Gastrocnemius medialis (tissue), 4 donors: Measurements from ENCODE around the gene LAMTOR5. TPM values are rescaled to one million over a fixed set of nuclear protein-coding genes. Genes with fewer than 3 reads are reported as not detected.
"Not testable (repeated sequence)": the region's sequence is repeated elsewhere in the genome, so short reads cannot be mapped to it uniquely, and the experiment has no call there.

Source experiments
- ATAC-seq, 2 donors: fragments of 150-250 bp; one replicate each; pipeline ENCODE4 v1.9.1; 2016
- DNase-seq, 2 donors: peaks; one replicate each; pipeline ENCODE4 v3.0.0-alpha.2; 2019
- H3K27ac ChIP-seq, 4 donors: fragments of 200-600 bp; sonication (generic); 1 replicate in 1 of 4; 2 replicates in 3 of 4; pipeline ENCODE4 v1.5.1; 2016 to 2018; ENCODE audit warnings: mild to moderate bottlenecking in 2 of 4, moderate library complexity in 1 of 4
- H3K27me3 ChIP-seq, 3 donors: fragments of 200-600 bp; sonication (generic) in 2 of 3; 1 replicate in 1 of 3; 2 replicates in 2 of 3; pipeline versions ENCODE4 v1.5.1 to v1.6.0; 2016 to 2019; ENCODE audit warnings: mild to moderate bottlenecking in 1 of 3, moderate library complexity in 1 of 3
- H3K36me3 ChIP-seq, 2 donors: fragments of 200-600 bp; sonication (generic) in 1 of 2; one replicate each; pipeline ENCODE4 v1.5.1; 2017 to 2018
- H3K4me1 ChIP-seq, 2 donors: fragments of 200-600 bp; sonication (generic) in 1 of 2; one replicate each; pipeline ENCODE4 v1.5.1; 2016 to 2017; ENCODE audit warnings: mild to moderate bottlenecking in 2 of 2
- H3K4me3 ChIP-seq, 4 donors: fragments of 200-600 bp; sonication (generic) in 3 of 4; 1 replicate in 1 of 4; 2 replicates in 3 of 4; pipeline ENCODE4 v1.5.1; 2016 to 2019; ENCODE audit warnings: mild to moderate bottlenecking in 2 of 4
- H3K9me3 ChIP-seq, 3 donors: fragments of 200-600 bp; sonication (generic) in 2 of 3; 1 replicate in 1 of 3; 2 replicates in 2 of 3; pipeline ENCODE4 v1.5.1; 2016 to 2019
- CTCF ChIP-seq, 5 experiments: fragments of 450-650 bp in 3 of 5; fragments of 200-600 bp in 2 of 5; sonication (generic) in 2 of 5; IDR thresholded peaks in 4 of 5; conservative IDR thresholded peaks in 1 of 5; 1 replicate in 4 of 5; 2 replicates in 1 of 5; pipeline ENCODE4 v1.5.1; 2016 to 2019; ENCODE audit warnings: antibody characterized with exemption in 5 of 5, mild to moderate bottlenecking in 3 of 5, moderate library complexity in 3 of 5
- POLR2A ChIP-seq, 2 donors: fragments of 450-650 bp; IDR thresholded peaks; one replicate each; pipeline ENCODE4 v1.6.1; 2017; ENCODE audit warnings: antibody characterized with exemption in 2 of 2, mild to moderate bottlenecking in 2 of 2, moderate library complexity in 2 of 2
- in situ Hi-C, 4 donors: fragments of 200-750 bp; cut with MboI; loops; one replicate each; pipeline versions ENCODE4 v1.15.0 to v1.8.0; 2017; ENCODE audit warnings: low sequenced_read_pairs in 4 of 4
- intact Hi-C: fragments of 100-400 bp; cut with DNase I; formaldehyde crosslinking; loops from one replicate; pipeline ENCODE4 v1.15.1; 2023; ENCODE audit warnings: low total_unique reads
- total RNA-seq, 4 donors: library from RNA; depleted of rRNA; stranded (reverse); fragments of >200 nt; gene quantifications; one replicate each; pipeline versions ENCODE4 v1.1.0 to v1.2.3, GENCODE V29; 2016

Gene LAMTOR5
- total RNA-seq, 4 donors from 2014 or later, result 116 to 203 (median 153) TPM

GRCh38 chr1:110408488-110408887 is 994 bp upstream of the LAMTOR5 start:
- TF ChIP-seq POLR2A (IDR thresholded peaks at IDR 0.05) (no peak), CTCF (IDR thresholded peaks at IDR 0.05 in 4 of 5, conservative IDR thresholded peaks at IDR 0.05 in 1 of 5) (no peak)
- intact Hi-C loops (loop anchor here (5.0 kb wide), 1 partner anchor 201 kb away; no protein-coding TSS in a partner anchor), in situ Hi-C loops (loop anchor here in 2 of 4 donors (5.0 to 10.0 kb wide), 2 partner anchors 64 to 71 kb away; partner anchors contain the start of gene RBM15 (in 1 of the 2))
- H3K4me1 ChIP-seq, result peaks cover 32% of the 10 kb centered on the region in 2 donors
- H3K27ac ChIP-seq, result peak overlapping the region; percentile 92 to 99 (median 95)
- peaks cover 0 to 26% of the 10 kb centered on the region in 2 donors for H3K36me3 ChIP-seq
- H3K4me3 ChIP-seq, result peak overlapping the region; percentile 78 to 98 (median 91)
- no peaks in the 10 kb centered on the region for H3K27me3 ChIP-seq
- no peaks in the 10 kb centered on the region for H3K9me3 ChIP-seq
- no peak for DNase-seq
- no peak for ATAC-seq

GRCh38 chr1:110406407-110406806 is 1.1 kb downstream of the LAMTOR5 start:
- peak overlapping the region; percentile 92 to 99 (median 95) for H3K27ac ChIP-seq
- ATAC-seq, DNase-seq, H3K9me3 ChIP-seq, H3K27me3 ChIP-seq: not testable (repeated sequence)
- H3K4me3 ChIP-seq, result peak overlapping the region; percentile 78 to 98 (median 91)
- peaks cover 32% of the 10 kb centered on the region in 2 donors for H3K4me1 ChIP-seq
- H3K36me3 ChIP-seq, result peaks cover 0 to 47% of the 10 kb centered on the region in 2 donors
- intact Hi-C loops (loop anchor here (2.0 to 5.0 kb wide), 2 partner anchors 68 to 199 kb away; partner anchors contain the start of gene RBM15), in situ Hi-C loops (loop anchor here in 2 of 4 donors (5.0 to 10.0 kb wide), 2 partner anchors 62 to 69 kb away; partner anchors contain the start of gene RBM15 (in 1 of the 2))

DNA sequence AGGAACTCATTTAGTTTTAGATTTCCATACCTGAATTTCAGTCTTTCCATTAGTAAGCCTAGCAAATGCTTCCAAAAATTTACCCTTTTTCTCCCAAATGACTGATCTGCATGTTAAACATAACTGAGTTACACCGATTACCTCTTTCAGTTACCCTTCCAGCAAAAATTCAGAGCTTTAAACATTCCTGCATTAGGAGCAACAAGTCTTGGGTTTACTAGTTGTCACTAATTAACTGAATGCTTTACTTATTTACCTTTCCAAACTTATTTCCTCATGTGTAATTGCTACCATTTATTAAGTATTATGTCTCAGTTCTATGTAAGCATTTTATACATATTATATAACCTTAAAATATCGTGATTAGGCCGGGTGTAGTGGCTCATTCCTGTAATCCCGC is 3.1 kb downstream of the LAMTOR5 start:
- no peak for ATAC-seq

DNA sequence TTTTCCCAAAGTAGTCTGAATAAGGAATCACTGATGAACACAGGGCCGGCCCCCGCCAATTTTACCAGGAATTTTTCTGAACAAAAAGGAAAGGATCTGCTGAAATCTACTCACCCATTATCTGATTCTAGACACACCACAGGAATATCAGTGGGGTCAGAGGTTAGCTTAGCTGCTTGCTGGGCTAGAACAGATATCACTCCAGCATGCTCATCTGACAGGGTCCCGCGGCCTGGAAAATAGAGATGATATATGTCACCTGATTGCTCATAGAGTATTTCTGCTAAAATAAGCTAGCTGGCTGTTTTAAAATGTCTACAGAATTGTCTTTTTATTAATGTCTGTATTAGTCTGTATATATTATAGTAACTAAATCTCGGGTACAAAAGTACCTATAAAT is 3.7 kb downstream of the LAMTOR5 start:
- Histone ChIP-seq H3K27me3 (no peaks in the 10 kb centered on the region), H3K9me3 (no peaks in the 10 kb centered on the region), H3K36me3 (peaks cover 0 to 69% of the 10 kb centered on the region in 2 donors), H3K4me3 (no peak overlapping the region), H3K27ac (no peak overlapping the region), H3K4me1 (peaks cover 23 to 24% of the 10 kb centered on the region in 2 donors)
- DNase-seq (no peak), ATAC-seq (no peak)
- intact Hi-C loops, result no loop called here
- no peak for TF ChIP-seq CTCF (IDR thresholded peaks at IDR 0.05 in 4 of 5, conservative IDR thresholded peaks at IDR 0.05 in 1 of 5)
- no peak for TF ChIP-seq POLR2A (IDR thresholded peaks at IDR 0.05)
- in situ Hi-C loops, result loop anchor here in 2 of 4 donors (5.0 to 10.0 kb wide), 2 partner anchors 59 to 62 kb away; no protein-coding TSS in a partner anchor

More for the DNA sequence above, 3.1 kb downstream of the LAMTOR5 start:
- H3K36me3 ChIP-seq, result peaks cover 0 to 66% of the 10 kb centered on the region in 2 donors
- TF ChIP-seq CTCF (IDR thresholded peaks at IDR 0.05 in 4 of 5, conservative IDR thresholded peaks at IDR 0.05 in 1 of 5), result no peak
- TF ChIP-seq POLR2A (IDR thresholded peaks at IDR 0.05), result no peak
- no peak overlapping the region for H3K27ac ChIP-seq
- no peak overlapping the region for H3K4me3 ChIP-seq
- H3K27me3 ChIP-seq, result no peaks in the 10 kb centered on the region
- intact Hi-C loops (no loop called here), in situ Hi-C loops (loop anchor here in 2 of 4 donors (5.0 to 10.0 kb wide), 2 partner anchors 60 to 62 kb away; no protein-coding TSS in a partner anchor)
- DNase-seq, result no peak
- H3K9me3 ChIP-seq, result no peaks in the 10 kb centered on the region
- H3K4me1 ChIP-seq, result peaks cover 29 to 30% of the 10 kb centered on the region in 2 donors

DNA sequence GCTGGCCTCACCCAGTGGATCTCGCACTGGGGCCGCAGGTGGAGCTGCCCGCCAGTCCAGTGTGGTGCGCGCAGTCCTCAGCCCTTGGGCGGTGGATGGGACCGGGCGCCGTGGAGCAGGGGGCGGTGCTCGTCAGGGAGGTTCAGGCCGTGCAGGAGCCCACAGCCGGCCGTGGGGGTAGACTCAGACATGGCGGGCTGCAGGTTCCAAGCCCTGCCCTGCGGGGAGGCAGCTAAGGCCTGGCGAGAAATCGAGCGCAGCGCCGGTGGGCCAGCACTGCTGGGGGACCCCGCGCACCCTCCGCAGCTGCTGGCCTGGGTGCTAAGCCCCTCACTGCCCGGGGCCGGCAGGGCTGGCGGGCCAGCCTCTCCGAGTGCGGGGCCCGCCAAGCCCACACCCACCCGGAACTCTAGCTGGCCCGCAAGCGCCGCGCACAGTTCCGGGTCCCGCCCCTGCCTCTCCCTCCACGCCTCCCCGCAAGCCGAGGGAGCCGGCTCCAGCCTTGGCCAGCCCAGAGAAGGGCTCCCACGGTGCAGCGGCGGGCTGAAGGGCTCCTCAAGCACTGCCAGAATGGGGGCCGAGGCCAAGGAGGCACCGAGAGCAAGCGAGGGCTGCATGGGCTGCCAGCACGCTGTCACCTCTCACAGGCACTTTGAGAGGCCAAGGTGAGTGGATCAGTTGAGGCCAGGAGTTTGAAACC is 11.1 kb downstream of the LAMTOR5 start:
- ATAC-seq, DNase-seq, H3K9me3 ChIP-seq, H3K4me3 ChIP-seq, H3K27ac ChIP-seq, in situ Hi-C loops, H3K27me3 ChIP-seq, H3K4me1 ChIP-seq, intact Hi-C loops: not testable (repeated sequence)
- peaks cover 0 to 33% of the 10 kb centered on the region in 2 donors for H3K36me3 ChIP-seq
